Measurements from ENCODE around the gene SLC39A11. TPM values are rescaled to one million over a fixed set of nuclear protein-coding genes. Genes with fewer than 3 reads are reported as not detected.
A peak's percentile ranks its signal among the peaks of the same experiment; 100 is the strongest.
"Not testable (repeated sequence)": the region's sequence is repeated elsewhere in the genome, so short reads cannot be mapped to it uniquely, and the experiment has no call there.

Gene SLC39A11
- total RNA-seq, 1 experiment from 2014 or later, result 24.8 TPM

- in situ Hi-C loops (cut with HindIII; ENCODE audit: low pct_unique_long_range_greater_than_20kb, low sequenced_read_pairs), result no loop called here
- no peak for DNase-seq (ENCODE audit: low read depth)
Measured at GRCh38 chr17:73060721-73061120, 31.8 kb downstream of the SLC39A11 start.

- in situ Hi-C loops (cut with HindIII; ENCODE audit: low pct_unique_long_range_greater_than_20kb, low sequenced_read_pairs), result not testable (repeated sequence)
Measured at GRCh38 chr17:73059713-73060112, 32.8 kb downstream of the SLC39A11 start.

DNA sequence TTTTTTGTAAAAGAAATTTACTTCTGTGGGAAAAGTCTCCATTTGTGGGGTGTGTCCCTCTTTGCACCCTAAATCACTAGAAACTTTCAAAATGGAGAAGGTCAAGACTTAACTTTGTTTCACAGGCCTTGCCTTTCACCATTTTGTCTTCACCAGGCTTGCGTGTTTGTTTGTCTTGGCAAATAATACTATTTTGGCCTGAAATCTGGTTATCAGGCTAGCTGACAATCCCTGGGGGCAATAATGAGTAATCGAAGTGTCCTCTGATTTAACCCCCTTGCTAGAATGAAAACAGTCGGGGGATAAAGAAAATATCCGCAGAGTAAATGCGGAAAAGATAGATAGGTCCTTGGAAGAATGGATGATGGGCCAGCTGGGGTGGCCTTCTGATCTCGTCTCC lies 34.5 kb downstream of the SLC39A11 start:
- in situ Hi-C loops (cut with HindIII; ENCODE audit: low pct_unique_long_range_greater_than_20kb, low sequenced_read_pairs), result no loop called here
- DNase-seq (ENCODE audit: low read depth), result no peak

More at GRCh38 chr17:73059713-73060112, 32.8 kb downstream of the SLC39A11 start:
- not testable (repeated sequence) for DNase-seq (ENCODE audit: low read depth)

DNA sequence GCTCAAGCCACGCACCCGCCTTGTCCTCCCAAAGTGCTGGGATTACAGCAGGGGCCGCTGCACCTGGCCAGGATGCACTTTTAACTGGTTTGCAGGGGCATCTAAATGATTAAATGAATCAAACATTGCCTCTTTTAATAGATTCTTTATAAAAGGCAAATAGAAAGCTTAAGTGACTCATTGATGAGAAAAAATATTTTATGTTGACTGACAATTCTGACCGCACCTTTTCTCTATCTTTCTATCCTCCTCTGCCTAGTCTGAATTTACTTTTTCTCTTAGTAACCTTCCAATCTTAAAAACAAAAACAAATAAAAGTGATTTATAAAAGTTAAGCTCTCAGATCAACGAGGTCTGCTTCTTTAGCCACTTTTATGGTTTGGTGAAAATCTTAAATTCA lies 35.3 kb downstream of the SLC39A11 start:
- no peak for DNase-seq (ENCODE audit: low read depth)
- in situ Hi-C loops (cut with HindIII; ENCODE audit: low pct_unique_long_range_greater_than_20kb, low sequenced_read_pairs), result no loop called here

DNA sequence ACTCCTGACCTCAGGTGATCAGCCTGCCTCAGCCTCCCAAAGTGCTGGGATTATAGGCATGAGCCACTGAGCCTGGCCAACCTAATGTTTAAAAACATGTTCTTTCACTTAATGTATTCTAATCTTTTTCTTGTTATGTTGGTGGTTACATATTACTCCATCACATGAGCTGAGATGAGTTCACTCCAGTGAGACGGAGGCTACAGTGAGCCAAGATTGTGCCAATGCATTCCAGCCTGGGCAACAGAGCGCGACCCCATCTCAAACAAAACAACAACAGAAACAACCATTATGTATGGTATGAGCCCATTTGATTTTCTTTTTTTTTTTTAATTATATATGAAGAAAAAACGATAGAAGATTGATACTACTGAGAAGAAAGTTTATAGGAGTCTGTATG lies 39.6 kb downstream of the SLC39A11 start:
- DNase-seq (ENCODE audit: low read depth), result peak; percentile 55
- in situ Hi-C loops (cut with HindIII; ENCODE audit: low pct_unique_long_range_greater_than_20kb, low sequenced_read_pairs), result no loop called here

GRCh38 chr17:73050797-73051196 lies 41.7 kb downstream of the SLC39A11 start:
- in situ Hi-C loops (cut with HindIII; ENCODE audit: low pct_unique_long_range_greater_than_20kb, low sequenced_read_pairs), result no loop called here
- no peak for DNase-seq (ENCODE audit: low read depth)

DNA sequence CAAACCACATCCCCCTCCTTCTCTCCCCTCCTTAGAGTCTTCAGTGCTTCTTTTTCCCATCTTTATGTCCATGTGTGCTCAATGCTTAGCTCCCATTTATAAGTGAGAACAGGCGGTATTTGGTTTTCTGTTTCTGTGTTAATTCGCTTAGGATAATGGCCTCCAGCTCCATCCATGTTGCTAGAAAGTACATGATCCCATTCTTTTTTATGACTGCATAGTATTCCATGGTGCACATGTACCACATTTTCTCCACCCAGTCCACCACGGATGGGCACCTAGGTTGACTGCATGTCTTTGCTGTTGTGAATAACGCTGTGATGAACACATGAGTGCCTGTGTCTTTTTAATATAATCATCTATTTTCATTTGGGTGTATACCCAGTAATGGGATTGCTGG lies 44.3 kb downstream of the SLC39A11 start:
- no peak for DNase-seq (ENCODE audit: low read depth)
- in situ Hi-C loops (cut with HindIII; ENCODE audit: low pct_unique_long_range_greater_than_20kb, low sequenced_read_pairs), result no loop called here

DNA sequence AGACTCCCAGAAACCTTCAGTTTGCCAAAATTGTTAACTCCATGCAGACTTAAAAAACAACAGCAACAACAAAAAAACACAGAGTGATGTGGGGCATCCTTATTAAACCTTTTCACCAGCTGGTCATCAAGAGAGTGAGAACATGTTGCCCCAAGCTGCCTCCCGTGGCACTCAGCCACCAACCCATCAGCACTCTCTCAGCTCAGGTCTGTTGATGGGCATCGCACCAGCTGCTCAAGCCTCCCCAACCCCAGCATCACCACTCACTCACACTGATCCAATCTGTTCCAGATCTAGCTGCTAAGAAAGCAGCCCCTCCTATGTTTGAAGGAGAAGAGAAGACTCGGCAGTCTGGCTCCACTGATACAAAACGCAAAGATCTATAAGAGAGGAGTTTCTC lies 46.8 kb downstream of the SLC39A11 start:
- DNase-seq (ENCODE audit: low read depth), result no peak
- in situ Hi-C loops (cut with HindIII; ENCODE audit: low pct_unique_long_range_greater_than_20kb, low sequenced_read_pairs), result no loop called here

- in situ Hi-C loops (cut with HindIII; ENCODE audit: low pct_unique_long_range_greater_than_20kb, low sequenced_read_pairs), result no loop called here
- no peak for DNase-seq (ENCODE audit: low read depth)
Measured at GRCh38 chr17:73043686-73044581, 48.6 kb downstream of the SLC39A11 start.

DNA sequence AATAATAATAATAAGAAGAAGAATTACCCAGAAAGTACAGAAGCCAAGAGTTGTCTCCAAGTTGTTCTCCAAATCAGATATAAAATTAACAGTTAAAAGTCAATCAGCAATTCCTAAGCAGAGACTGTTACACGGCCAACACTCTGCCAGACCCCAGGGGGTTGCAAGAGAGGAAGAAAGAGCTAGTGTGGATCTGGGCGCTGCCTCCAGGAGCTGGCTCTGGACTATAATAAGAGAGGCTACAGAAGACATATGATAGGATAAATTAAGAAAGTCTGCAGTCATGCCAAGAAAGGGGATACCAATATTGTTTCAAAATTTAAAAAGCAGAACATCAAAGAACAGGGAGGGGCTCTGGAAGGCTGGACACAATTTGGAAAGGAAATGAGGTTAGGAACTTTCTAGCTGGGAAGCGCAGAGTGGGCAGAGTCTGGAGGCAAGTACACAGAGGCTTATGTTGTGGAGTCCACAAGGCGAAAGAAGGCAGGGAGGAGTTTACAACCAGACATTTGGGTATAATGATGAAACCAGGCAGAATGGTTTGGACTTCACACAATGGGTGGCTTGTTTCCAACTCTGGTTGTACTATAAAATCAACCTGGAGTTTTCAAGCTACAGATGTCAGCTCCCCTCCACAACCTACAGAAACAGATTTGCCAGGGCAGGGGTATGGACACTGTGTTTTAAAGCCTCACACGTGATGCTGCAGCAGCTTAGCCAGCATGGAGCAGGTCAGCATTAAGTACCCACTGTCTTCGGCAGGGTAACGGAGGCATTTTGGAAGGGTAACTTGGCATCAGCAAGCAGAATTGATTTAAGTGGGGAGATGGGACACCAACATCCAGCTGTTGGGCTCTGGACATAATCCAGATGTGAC lies 49.4 kb downstream of the SLC39A11 start:
- no peak for DNase-seq (ENCODE audit: low read depth)

DNA sequence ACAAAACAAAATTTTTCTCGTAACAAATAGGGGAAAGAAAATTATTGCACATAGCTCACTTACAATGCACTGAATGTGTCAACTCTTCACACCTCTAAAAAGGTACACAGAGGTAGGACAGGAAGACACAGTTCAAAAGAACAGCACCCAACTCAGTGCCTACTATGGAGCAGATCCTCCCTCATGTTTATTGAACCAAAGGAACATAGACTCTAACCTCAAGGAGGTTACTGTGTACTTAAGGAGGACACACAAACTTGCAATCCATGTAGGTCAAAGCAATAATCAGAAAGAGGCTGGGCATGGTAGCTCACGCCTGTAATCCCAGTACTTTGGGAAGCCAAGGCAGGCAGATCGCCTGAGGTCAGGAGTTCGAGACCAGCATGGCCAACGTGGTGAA lies 50.3 kb downstream of the SLC39A11 start:
- no peak for DNase-seq (ENCODE audit: low read depth)
- in situ Hi-C loops (cut with HindIII; ENCODE audit: low pct_unique_long_range_greater_than_20kb, low sequenced_read_pairs), result no loop called here

More for the DNA sequence above, 49.4 kb downstream of the SLC39A11 start:
- in situ Hi-C loops (cut with HindIII; ENCODE audit: low pct_unique_long_range_greater_than_20kb, low sequenced_read_pairs), result no loop called here

DNA sequence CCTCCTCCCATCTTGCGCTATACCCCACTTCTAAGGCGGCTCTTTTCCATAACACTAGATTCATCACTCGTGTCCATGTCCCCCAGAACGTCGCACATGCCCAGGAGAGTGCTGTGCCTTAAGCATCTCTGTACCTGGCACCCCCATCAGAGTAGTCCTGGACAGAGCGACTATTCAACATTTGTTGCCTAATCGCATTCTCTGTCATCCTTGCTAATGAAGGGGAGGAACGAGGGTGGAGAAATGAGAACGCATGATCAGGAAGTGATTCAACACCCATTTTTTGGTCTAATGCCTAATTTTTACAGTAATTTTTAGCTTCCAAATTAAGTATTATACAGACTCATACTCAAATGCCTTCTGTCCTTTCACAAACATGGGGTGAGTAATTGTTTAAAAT lies 53.2 kb downstream of the SLC39A11 start:
- DNase-seq (ENCODE audit: low read depth), result no peak
- in situ Hi-C loops (cut with HindIII; ENCODE audit: low pct_unique_long_range_greater_than_20kb, low sequenced_read_pairs), result no loop called here

DNA sequence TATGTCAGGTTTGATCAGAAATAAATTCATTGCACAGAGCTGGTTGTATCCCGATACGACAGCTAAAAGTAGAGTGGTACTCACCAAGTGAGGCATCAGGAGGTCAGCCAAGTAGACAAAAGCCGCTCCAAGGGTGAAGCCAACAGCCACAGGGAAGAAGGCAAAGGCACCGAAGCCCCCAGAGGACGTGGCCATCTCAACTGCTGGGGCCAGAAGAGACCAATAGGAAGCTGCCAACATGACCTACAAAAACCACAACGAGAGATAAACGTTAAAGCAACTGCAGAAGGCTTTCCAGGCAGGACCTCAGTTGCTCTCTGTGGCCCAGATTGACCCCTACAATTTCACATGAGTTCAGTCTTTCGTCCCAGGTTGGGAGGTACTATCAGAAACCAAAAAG lies 61.0 kb downstream of the SLC39A11 start:
- no peak for DNase-seq (ENCODE audit: low read depth)
- in situ Hi-C loops (cut with HindIII; ENCODE audit: low pct_unique_long_range_greater_than_20kb, low sequenced_read_pairs), result no loop called here

- DNase-seq (ENCODE audit: low read depth), result no peak
- in situ Hi-C loops (cut with HindIII; ENCODE audit: low pct_unique_long_range_greater_than_20kb, low sequenced_read_pairs), result no loop called here
Measured at GRCh38 chr17:73030995-73031394, 61.5 kb downstream of the SLC39A11 start.

GRCh38 chr17:73030501-73030921 lies 62.0 kb downstream of the SLC39A11 start:
- no peak for DNase-seq (ENCODE audit: low read depth)
- in situ Hi-C loops (cut with HindIII; ENCODE audit: low pct_unique_long_range_greater_than_20kb, low sequenced_read_pairs), result no loop called here

DNA sequence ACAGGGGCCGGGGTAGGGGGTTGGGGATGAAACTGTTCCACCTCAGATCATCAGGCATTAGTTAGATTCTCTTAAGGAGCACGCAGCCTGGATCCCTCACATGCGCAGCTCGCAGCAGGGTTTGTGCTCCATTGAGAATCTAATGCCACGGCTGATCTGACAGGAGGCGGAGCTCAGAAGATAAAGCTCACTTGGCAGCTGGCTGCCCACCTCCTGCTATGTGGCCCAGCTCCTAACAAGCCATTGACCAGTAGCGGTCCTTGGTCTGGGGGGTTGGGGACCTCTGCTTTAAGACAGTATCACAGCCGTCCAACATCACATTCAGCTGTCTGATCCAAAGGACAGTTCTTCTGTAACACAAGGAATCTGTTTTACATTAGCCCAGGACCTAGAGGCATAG lies 62.5 kb downstream of the SLC39A11 start:
- no peak for DNase-seq (ENCODE audit: low read depth)
- in situ Hi-C loops (cut with HindIII; ENCODE audit: low pct_unique_long_range_greater_than_20kb, low sequenced_read_pairs), result no loop called here

- in situ Hi-C loops (cut with HindIII; ENCODE audit: low pct_unique_long_range_greater_than_20kb, low sequenced_read_pairs), result no loop called here
- DNase-seq (ENCODE audit: low read depth), result no peak
Measured at GRCh38 chr17:73029021-73029420, 63.5 kb downstream of the SLC39A11 start.

GRCh38 chr17:73028299-73028755 lies 64.2 kb downstream of the SLC39A11 start:
- no peak for DNase-seq (ENCODE audit: low read depth)
- in situ Hi-C loops (cut with HindIII; ENCODE audit: low pct_unique_long_range_greater_than_20kb, low sequenced_read_pairs), result no loop called here

DNA sequence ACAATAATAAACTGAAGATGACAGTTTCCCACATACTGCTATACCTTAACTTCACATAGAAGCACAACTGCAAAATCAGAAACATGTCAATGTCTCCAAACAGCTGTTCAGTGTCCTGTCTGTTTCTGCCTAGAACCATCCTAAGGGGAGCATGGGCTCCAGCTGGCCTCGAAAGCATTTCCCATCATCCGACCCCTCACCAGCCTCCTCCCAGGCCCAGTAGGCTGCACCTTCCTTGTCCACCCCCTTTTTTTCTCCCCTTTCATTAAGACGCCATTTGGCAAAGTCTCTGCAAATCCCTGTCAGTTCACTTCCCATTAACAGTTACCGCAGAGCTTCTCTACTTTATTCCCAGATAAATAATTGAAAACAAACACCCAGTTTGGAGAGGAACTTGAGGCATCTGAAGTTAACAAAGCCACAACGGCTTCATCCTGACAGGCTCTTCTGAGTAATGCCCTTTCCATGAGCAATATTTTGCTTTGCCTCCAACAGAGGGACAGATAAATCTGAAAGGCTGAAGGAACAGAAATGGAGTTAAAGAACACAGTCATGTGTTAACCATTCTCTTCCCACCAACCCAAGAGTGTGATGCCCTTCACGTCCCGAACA lies 65.3 kb downstream of the SLC39A11 start:
- no peak for DNase-seq (ENCODE audit: low read depth)
- in situ Hi-C loops (cut with HindIII; ENCODE audit: low pct_unique_long_range_greater_than_20kb, low sequenced_read_pairs), result no loop called here
